K562 (cell line): ENCODE results near the gene LRP4. TPM values are rescaled to one million over a fixed set of nuclear protein-coding genes. Genes with fewer than 3 reads are reported as not detected.

Source experiments
- ATAC-seq: fragments of 200-7000 bp; cut with Tn5 transposase; 3 replicates; pipeline ENCODE4 v1.9.1; 2020; ENCODE audit warnings: moderate library complexity
- BruUV-seq: library from RNA; stranded (reverse); fragments of 400-500 nt; replicated peaks from 2 replicates; lab custom pipeline; 2021; lab: Mats Ljungman, UMichigan
- CTCF ChIA-PET: fragments of 300-600 bp; formaldehyde crosslinking; extraction: SDS; loops from one replicate; lab custom pipeline; 2021; ENCODE audit warnings: low intra/inter-chr PET ratio; lab: Yijun Ruan, JAX
- POLR2A ChIA-PET: fragments of 300-600, 350-650 bp; sonication (Branson Sonifier 250); formaldehyde crosslinking; extraction: SDS; loops from one replicate; lab custom pipeline; 2021; ENCODE audit warnings: antibody characterized with exemption, inconsistent platforms; lab: Yijun Ruan, JAX
- DNase-seq, 4 experiments: peaks; one replicate each; pipeline versions ENCODE4 v3.0.0 to v3.0.0-alpha.2; 2011 to 2018; ENCODE audit warnings: low spot score in 3 of 4, mixed read lengths in 3 of 4; ENCODE audit errors: extremely low read depth in 1 of 4
- FAIRE-seq: peaks from 2 replicates; lab custom pipeline; 2011; peaks lifted over from hg19 to GRCh38; lab: Jason Lieb, UNC
- H2AFZ ChIP-seq: 2 replicates; pipeline ENCODE4 v1.6.0; 2011; ENCODE audit warnings: low read depth, low read length, control low read depth, inconsistent platforms
- H3K27ac ChIP-seq: fragments of 200-600 bp; 3 replicates; pipeline ENCODE4 v1.8.0; 2011; ENCODE audit warnings: low read depth, mild to moderate bottlenecking, control low read depth, inconsistent platforms, low read length, moderate library complexity, mixed read lengths; ENCODE audit errors: extremely low read depth
- H3K27me3 ChIP-seq, 2 experiments: fragments of 300-600 bp in 1 of 2; 2 replicates in 1 of 2; 3 replicates in 1 of 2; pipeline versions ENCODE4 v1.6.0 to v1.8.0; 2011; ENCODE audit warnings: inconsistent platforms in 2 of 2, low read length in 2 of 2, mild to moderate bottlenecking in 1 of 2, mixed read lengths in 1 of 2, moderate library complexity in 1 of 2; ENCODE audit not compliant: control insufficient read depth in 2 of 2, insufficient read depth in 2 of 2
- H3K36me3 ChIP-seq: fragments of 300-600 bp; 3 replicates; pipeline ENCODE4 v1.8.0; 2011; ENCODE audit warnings: mild to moderate bottlenecking, low read length, inconsistent platforms; ENCODE audit not compliant: control insufficient read depth, insufficient read depth
- H3K4me1 ChIP-seq, 2 experiments: fragments of 200-600 bp in 1 of 2; replicated peaks in 1 of 2; 2 replicates in 1 of 2; 3 replicates in 1 of 2; pipeline versions ENCODE4 v1.5.1 to v1.8.0; 2011; ENCODE audit warnings: inconsistent platforms in 2 of 2, low read length in 2 of 2, mild to moderate bottlenecking in 1 of 2, mixed read lengths in 1 of 2, moderate library complexity in 1 of 2; ENCODE audit not compliant: control insufficient read depth in 2 of 2, insufficient read depth in 2 of 2
- H3K4me2 ChIP-seq: 2 replicates; pipeline ENCODE4 v1.6.1; 2011; ENCODE audit warnings: low read length, control low read depth, inconsistent platforms, mixed read lengths; ENCODE audit not compliant: insufficient read depth
- H3K4me3 ChIP-seq: fragments of 200-600 bp; sonication (generic), shearing (Covaris generic); 2 replicates; pipeline ENCODE4 v1.5.1; 2016; ENCODE audit warnings: control low read depth, inconsistent platforms
- H3K79me2 ChIP-seq: fragments of 200-600 bp; 3 replicates; pipeline ENCODE4 v1.8.0; 2011; ENCODE audit warnings: low read length, inconsistent platforms; ENCODE audit not compliant: control insufficient read depth, insufficient read depth
- H3K9ac ChIP-seq, 2 experiments: 2 replicates each; pipeline versions ENCODE4 v1.6.0 to v1.6.1; 2011; ENCODE audit warnings: low read depth in 2 of 2, low read length in 2 of 2, control low read depth in 1 of 2, inconsistent platforms in 1 of 2, mild to moderate bottlenecking in 1 of 2, mixed read lengths in 1 of 2; ENCODE audit not compliant: insufficient read depth in 1 of 2
- H3K9me1 ChIP-seq: one replicate; pipeline ENCODE4 v1.6.0; 2011; ENCODE audit warnings: inconsistent platforms, mild to moderate bottlenecking, low read length, moderate library complexity; ENCODE audit not compliant: control insufficient read depth, insufficient read depth
- H3K9me3 ChIP-seq: replicated peaks from 2 replicates; pipeline ENCODE4 v1.5.1; 2011; ENCODE audit warnings: low read depth, low read length, inconsistent platforms; ENCODE audit not compliant: control insufficient read depth, insufficient read depth
- H4K20me1 ChIP-seq: replicated peaks from 2 replicates; pipeline ENCODE4 v1.6.1; 2011; ENCODE audit warnings: low read length, inconsistent platforms, mixed read lengths; ENCODE audit not compliant: control insufficient read depth, insufficient read depth
- CXXC5 ChIP-seq: fragments of 250-450 bp; sonication (Bioruptor Pico); IDR thresholded peaks from 2 replicates; pipeline ENCODE4 v1.8.0; 2022; ENCODE audit warnings: inconsistent platforms, mild to moderate bottlenecking, moderate library complexity
- HLTF ChIP-seq: fragments of 450-650 bp; IDR thresholded peaks from 2 replicates; pipeline ENCODE4 v1.6.1; 2016
- NR1H2 ChIP-seq: sonication (generic); formaldehyde crosslinking; IDR thresholded peaks from 2 replicates; pipeline ENCODE4 v1.4.0; 2020; ENCODE audit warnings: mild to moderate bottlenecking, missing genetic modification reagents
- RUNX1 ChIP-seq: sonication (generic); IDR thresholded peaks from 2 replicates; pipeline ENCODE4 v1.6.1; 2016; ENCODE audit warnings: antibody characterized with exemption, low read depth
- ZBTB26 ChIP-seq: fragments of 450-650 bp; formaldehyde crosslinking; IDR thresholded peaks from 2 replicates; pipeline ENCODE4 v1.4.0; 2022; ENCODE audit warnings: missing genetic modification characterization
- ZNF395 ChIP-seq: fragments of 200-800 bp; sonication (Bioruptor generic); IDR thresholded peaks from 2 replicates; pipeline ENCODE4 v1.6.1; 2017; ENCODE audit warnings: missing genetic modification characterization, missing compliant biosample characterization
- ZNF408 ChIP-seq: fragments of 250-450 bp; sonication (Bioruptor Pico); IDR thresholded peaks from 2 replicates; pipeline ENCODE4 v1.4.0; 2020; ENCODE audit warnings: low read depth, mild to moderate bottlenecking, moderate library complexity
- ZNF766 ChIP-seq: fragments of 200-800 bp; sonication (Bioruptor generic); conservative IDR thresholded peaks from 2 replicates; pipeline ENCODE4 v1.6.1; 2016; ENCODE audit warnings: missing genetic modification characterization, missing compliant biosample characterization
- WGBS: fragments of 100-300 bp; shearing (Covaris generic); methylation state at CpG from one replicate; pipeline ENCODE4 v1.1.6; 2016; ENCODE audit warnings: low coverage, mixed read lengths; ENCODE audit not compliant: insufficient coverage; ENCODE audit errors: missing lambda C conversion rate; 5-methylcytosine and 5-hydroxymethylcytosine counted together
- in situ Hi-C: fragments of 300-500 bp; cut with MboI; formaldehyde crosslinking; loops from 4 replicates; pipeline ENCODE4 v1.15.0; 2018; ENCODE audit warnings: inconsistent platforms, mixed read lengths
- intact Hi-C: fragments of 100-400 bp; cut with micrococcal nuclease; formaldehyde crosslinking; loops from 2 replicates; pipeline ENCODE4 v1.14.2; 2022
- polyA plus RNA-seq, 8 experiments: library from polyadenylated mRNA; depleted of rRNA in 4 of 8; stranded (reverse) in 5 of 8; unstranded in 3 of 8; fragments of >200 nt; fragmentation: Nextera tagmentation in 2 of 8; fragmentation: Illumina TruSeq in 1 of 8; extraction: Ambion mirVana in 2 of 8; extraction: Trizol in 1 of 8; gene quantifications; 2 replicates each; pipeline versions ENCODE4 v1.2.1 to v1.2.3, GENCODE V29; 2011 to 2014; ENCODE audit warnings: inconsistent platforms in 1 of 8, missing spikeins in 1 of 8
- total RNA-seq, 7 experiments: library from RNA; depleted of rRNA in 6 of 7; stranded (reverse); fragments of >200 nt in 6 of 7; fragmentation: Illumina TruSeq in 2 of 7; extraction: Trizol in 2 of 7; gene quantifications; 2 replicates each; pipeline versions ENCODE4 v1.2.1 to v1.2.3, GENCODE V29; 2011 to 2021; ENCODE audit warnings: low replicate concordance in 1 of 7
- TF ChIP-seq, protein P1 (sequence below): sonication (generic); formaldehyde crosslinking; IDR thresholded peaks from 2 replicates; pipeline ENCODE4 v1.8.1; 2022; ENCODE audit warnings: missing genetic modification reagents

LRP4 gene
- total and polyA plus RNA-seq, 9 of the 15 experiments (the other 6 are each of a cell fraction or from before 2014, with no cell fraction given): 0.04 to 0.54 (median 0.10) TPM

- 0 out of 2 replicates have a peak, but pooled peaks have one; percentile 40 for TF ChIP-seq ZBTB26
- TF ChIP-seq HLTF: 0 out of 2 replicates have a peak, but pooled peaks have one; percentile 54
- TF ChIP-seq ZNF408 (CRISPR knock-in tag): no peak
- no peak for TF ChIP-seq NR1H2 (CRISPR knock-in tag)
- TF ChIP-seq ZNF395 (CRISPR knock-in tag): no peak
- no peak for TF ChIP-seq CXXC5
These were observed 34.7 kb upstream of the LRP4 start (continued) for GRCh38 chr11:46953093-46953492.

GRCh38 chr11:46952553-46952952, 34.2 kb upstream of the LRP4 start:
- H3K27me3 ChIP-seq: no peaks in the 10 kb centered on the region
- H3K4me1 ChIP-seq: no peaks in the 10 kb centered on the region; a peak in 1 of 5 replicates
- H3K27ac ChIP-seq: no peak overlapping the region
- no peak overlapping the region for H3K4me2 ChIP-seq
- no peaks in the 10 kb centered on the region for H3K36me3 ChIP-seq
- no peaks in the 10 kb centered on the region for H3K79me2 ChIP-seq
- intact Hi-C loops: no loop called here
- ATAC-seq (no peak), FAIRE-seq (peak; percentile 23), DNase-seq (no peak)
- CTCF ChIA-PET: no interaction called here
- no TSS peak for BruUV-seq
- TF ChIP-seq ZNF766 (CRISPR knock-in tag) (no peak), RUNX1 (no peak)
- TF ChIP-seq, protein P1, sequence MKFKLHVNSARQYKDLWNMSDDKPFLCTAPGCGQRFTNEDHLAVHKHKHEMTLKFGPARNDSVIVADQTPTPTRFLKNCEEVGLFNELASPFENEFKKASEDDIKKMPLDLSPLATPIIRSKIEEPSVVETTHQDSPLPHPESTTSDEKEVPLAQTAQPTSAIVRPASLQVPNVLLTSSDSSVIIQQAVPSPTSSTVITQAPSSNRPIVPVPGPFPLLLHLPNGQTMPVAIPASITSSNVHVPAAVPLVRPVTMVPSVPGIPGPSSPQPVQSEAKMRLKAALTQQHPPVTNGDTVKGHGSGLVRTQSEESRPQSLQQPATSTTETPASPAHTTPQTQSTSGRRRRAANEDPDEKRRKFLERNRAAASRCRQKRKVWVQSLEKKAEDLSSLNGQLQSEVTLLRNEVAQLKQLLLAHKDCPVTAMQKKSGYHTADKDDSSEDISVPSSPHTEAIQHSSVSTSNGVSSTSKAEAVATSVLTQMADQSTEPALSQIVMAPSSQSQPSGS (CRISPR knock-in tag): no peak
- H3K4me3 ChIP-seq: no peak overlapping the region
- WGBS: 51% methylated on average over 2 of the region's 2 CpGs
- peak overlapping the region; percentile 15; the same call in 1 of the 2 replicates for H2AFZ ChIP-seq
- no peaks in the 10 kb centered on the region for H3K9me1 ChIP-seq
- H4K20me1 ChIP-seq: no peaks in the 10 kb centered on the region
- no peaks in the 10 kb centered on the region for H3K9me3 ChIP-seq
- H3K9ac ChIP-seq: no peak overlapping the region
- POLR2A ChIA-PET: interaction anchor here (1.4 kb wide), 1 partner anchor 10 kb away, joined by 4 read pairs; no protein-coding TSS in a partner anchor
- in situ Hi-C loops: no loop called here
